Right kidney (tissue), 1 donor: Measurements from ENCODE around the gene TTC7B.

ENCODE experiments used
- DNase-seq: peaks from one replicate; pipeline ENCODE4 v3.0.0-alpha.2; 2016

Gene TTC7B

DNA sequence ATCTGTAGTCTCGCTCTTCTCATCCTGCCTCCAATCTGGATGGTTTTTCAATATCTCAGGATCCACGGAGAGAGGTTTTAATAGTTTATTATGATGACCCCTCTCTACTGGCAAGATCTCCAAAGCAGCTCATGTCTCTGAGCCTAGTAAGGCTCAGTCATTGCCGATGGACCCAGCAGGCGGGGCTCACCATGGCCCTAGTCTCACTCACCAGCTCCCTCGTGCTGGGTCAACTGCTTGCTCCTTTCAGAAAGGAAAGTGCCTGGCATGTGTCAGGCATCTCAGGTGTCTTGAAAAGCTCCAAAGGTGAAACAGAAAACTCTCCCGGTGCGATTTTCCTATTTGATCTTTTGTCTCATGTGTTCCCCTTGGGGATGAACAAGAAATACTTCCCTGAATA, 240.4 kb downstream of the TTC7B start:
- no peak for DNase-seq

DNA sequence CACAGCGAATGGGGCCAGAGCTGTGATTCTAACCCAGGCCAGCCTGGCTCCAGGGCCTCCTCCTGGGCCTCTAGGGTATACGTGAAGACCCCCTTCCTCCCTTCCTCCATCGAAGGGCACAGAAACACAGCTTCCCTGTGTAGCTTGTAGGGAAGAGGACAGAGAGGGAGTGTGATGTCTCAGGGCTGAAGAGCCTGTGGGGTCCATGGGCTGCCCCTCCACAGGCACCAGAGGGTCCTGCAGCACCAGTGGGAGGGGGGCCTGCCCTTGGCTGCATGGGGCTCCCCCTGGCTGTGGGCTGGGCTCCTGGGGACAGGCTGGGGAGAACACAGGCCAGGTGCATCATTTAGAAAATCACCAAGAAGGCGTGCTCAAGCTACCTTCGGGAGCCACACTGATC, 240.9 kb downstream of the TTC7B start:
- DNase-seq = no peak

DNA sequence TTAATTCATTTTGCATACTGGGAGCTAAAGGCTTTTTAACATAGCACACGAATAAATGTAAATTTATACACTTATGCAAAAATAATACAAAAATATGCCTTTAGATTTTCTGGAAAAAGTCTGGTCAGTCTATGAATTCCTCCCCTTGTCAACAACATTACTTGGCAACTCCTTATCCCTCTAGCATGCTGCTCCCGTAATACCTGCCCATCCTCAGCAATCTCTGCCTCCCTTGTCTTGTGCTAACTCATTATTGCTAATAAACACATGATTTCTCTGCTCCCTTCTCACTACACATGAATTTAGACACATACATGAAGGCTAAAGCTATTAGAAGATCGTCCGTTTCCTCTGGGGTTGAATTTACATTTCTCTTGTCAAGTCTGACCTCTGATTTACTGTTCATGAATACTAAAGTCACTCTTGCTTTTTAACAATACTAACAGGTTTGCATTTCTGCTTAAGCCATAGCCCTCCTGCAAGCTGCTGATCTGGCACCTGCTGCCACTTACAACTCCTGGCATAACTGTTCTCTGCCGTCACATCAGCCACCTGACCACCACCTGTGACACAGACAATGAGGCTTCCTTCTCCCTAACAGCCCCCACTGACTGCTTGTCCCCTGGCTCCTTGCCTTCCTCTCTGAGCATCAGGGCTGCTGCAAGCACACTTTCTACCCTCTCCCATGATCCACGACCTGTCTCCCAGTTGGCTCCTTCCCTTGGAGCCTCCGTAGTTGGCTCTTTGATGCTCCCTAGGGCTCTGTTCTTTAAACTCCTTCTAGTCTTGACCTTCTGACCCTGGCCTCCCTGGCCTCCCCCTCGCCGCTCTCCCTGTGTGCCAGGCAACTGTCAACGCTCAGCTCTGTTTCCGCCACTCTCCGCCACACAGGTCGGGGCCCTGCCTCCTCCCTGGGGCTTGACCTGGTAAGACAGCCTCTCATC, 241.8 kb downstream of the TTC7B start:
- no peak for DNase-seq

DNA sequence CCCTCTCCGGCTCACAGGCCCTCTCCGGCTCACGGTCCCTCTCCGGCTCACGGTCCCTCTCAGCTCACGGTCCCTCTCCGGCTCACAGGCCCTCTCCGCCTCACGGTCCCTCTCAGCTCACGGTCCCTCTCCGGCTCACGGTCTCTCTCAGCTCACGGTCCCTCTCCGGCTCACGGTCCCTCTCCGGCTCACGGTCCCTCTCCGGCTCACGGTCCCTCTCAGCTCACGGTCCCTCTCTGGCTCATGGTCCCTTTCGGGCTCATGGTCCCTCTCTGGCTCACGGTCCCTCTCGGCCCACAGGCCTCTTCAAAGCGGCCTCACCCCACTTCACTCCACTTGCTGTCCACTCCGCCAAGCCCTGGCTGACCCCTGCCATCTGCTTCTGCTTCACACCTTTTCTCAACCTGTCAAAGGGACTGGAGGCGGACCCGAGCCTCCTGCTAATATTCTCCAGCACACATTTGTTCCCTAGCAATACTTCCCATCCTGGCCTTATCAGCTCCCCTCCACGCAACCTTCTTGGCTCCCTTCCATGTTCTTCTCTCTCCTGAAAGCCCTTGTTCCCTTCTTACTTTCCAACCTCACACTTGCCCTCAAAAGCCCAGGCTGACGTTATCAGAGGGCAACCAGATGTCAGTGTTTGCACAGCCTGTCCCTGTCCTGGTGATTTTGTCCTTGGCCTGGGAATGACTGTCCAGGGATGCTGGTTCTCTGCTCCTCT, 242.7 kb downstream of the TTC7B start:
- no peak for DNase-seq

DNA sequence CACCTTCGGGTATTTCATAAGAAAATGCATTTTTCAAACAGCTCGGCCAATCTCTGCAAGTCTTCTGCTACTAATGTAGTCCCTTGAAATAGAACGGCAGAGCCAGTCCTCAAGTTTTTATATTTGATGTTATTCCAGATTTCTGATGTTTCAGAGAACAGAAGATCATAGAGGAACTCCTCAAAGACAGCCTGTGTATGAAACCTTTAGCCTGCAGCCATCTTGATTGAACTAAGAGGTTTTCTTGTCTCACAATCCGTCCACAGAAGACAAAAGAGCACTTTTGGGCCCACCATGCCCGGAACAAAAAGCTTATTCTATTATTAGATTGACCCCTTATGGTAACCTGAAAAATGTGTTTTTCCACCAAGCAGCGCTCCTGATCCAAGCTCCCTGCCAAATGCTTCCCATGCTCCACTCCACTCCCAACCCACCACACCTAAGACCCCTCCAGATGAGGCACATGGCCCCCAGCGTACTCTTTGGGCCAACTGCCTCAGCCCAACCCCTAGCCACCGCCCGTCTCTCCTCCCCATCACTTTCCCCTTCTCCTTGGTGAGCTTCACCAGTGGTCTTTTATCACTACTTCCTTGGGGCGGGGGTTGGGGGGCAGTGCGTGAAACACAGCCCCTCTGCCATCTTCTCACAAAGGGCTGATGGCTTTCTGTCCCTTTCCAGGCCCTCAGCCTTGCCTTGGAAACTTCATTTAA, 243.6 kb downstream of the TTC7B start:
- DNase-seq = no peak

DNA sequence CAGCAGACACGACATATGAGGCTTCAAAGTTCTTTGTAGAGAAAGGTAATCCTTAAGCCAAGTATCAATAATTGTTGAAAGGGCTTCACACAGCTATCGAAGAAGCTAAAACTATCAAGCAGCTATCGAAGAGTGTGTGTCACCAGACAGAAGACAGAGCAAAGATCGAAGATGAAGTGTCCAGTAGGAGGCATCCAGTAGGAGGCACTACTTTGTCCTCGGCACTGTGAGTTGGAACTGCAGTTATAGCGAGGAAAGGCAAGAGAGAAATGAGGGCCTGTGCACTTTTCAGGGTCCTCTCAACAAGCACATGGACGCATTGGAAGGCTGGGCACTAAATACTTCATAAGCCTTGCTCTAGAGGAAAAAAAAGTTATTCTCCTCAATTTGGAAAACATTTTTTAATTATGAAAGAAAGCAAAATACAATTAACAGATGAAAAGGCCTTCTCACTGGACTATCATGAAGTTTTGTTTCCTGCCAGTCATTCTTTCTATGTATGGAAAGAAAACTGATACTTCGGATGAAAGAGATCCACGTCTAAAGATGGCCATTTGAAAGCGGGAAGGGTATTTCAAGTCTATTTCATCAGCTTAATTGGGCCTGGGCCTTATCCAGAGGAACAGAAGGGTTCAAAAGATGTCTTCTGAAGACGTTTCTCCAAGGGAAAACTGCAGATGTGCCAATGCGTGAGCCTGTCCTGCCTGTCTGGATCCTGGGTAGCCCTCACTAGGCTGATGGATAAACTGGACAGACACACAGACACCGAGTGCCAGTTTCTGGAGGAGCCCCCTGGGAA, 244.9 kb downstream of the TTC7B start:
- DNase-seq = no peak

DNA sequence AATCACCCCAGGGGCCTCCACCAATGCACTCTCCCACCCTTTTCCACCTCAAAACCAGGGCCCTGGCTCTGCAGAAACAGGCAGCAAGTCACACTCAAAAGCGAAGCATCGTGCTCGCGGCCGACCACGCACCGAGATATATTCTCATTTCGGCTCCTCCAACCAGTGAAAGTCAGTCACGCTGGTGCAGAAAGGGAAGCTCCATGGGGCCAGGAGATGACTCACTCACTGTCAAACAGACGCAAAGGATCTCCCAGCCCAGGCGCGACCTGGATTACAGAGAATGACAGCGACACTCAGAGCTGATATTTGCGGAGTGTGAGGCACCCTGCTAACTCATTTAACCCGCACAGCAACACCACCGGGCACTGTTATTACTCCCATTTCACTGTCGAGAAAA, 245.8 kb downstream of the TTC7B start:
- DNase-seq = no peak

DNA sequence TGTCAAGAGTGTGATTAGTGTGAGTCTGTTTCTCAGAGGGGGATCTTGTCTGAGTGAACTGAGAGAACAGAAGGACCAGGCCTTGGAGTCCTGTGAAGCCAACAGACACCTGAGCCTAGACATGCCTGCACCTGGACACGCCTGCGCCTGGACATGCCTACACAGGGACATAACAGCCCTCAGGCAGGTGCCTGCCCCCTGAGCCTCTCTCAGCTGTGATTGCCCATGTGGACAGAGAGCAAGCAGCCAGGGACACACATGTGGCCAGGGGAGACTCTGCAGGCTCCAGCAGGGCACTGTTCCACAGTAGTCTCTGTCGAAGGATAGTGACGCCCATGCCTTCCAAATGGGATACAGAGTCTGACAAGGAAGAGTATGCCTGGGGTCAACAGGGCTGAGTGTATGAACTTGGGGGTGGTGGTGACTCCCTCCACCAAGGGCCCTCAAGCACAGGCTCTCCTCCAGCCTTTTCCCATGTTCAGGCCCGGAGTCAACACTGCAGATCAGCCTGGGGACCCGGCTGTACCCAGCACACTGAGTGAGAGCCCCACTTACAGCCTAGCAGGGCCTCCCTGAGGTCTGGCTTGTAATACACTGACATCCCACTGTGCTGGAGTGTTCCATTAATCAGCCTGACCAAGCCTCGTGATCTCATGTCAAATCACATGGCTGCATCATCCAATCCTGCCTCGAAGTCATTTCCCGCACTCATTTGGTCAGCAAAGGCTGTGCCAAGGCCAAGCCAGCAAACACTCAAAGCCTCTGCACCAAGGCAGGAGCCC, 246.4 kb downstream of the TTC7B start:
- no peak for DNase-seq

DNA sequence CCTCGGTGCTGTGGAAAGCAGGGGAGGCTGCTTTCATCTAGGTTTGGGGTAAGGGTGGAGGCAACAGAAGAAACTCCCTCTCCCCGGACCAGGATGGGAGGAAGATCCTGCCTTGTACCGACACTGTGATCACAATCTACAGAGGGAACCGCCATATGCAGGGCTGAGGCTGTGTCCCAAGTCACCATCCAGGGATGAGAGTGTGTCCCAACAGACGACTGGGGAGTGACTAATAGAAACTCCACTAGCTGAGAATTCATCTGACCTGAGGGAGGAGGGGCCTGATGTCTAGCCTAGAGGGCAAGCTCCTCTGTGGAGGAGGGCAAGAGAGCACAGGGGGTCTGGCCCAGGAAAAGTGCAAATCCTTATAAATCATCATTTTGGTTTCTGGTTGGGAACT, 247.0 kb downstream of the TTC7B start:
- DNase-seq = no peak

DNA sequence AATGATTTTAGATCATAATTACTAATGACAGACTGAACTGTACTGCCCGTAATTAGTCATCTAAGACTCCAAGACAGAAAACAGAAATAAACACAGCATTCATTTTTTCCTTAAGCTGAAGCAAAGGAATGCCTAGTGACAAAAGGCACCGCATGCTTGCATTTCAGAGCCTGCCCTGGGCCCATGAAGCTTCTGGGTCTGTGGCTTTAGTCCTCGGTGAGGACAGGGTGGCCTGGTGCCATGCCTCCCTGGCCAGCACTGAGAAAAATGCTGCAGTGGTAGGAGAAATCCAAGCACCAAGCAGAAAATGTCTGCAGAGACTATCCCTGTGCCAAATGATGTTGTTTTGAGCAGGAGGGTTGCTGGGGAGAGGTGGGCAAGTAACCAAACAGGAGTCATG, 247.8 kb downstream of the TTC7B start:
- no peak for DNase-seq

DNA sequence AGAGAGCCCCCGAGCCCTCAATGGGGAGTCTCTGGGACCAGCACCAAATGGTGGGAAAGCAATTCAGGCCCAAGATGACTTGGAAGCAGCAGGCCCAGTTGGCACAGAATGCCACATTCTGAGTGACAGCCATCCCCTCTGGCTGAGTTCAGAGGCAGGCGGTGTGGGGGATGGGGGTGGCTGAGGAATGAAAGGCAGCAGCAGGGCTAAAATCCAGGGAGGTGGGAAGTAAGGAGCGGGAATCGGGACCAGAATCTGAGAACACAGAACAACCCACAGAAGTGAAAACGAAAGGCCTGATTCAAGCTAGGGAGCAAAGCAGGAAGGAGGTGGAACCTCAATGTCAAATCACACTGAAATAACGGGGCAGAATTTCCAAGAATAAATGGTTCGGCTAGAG, 248.2 kb downstream of the TTC7B start:
- no peak for DNase-seq

DNA sequence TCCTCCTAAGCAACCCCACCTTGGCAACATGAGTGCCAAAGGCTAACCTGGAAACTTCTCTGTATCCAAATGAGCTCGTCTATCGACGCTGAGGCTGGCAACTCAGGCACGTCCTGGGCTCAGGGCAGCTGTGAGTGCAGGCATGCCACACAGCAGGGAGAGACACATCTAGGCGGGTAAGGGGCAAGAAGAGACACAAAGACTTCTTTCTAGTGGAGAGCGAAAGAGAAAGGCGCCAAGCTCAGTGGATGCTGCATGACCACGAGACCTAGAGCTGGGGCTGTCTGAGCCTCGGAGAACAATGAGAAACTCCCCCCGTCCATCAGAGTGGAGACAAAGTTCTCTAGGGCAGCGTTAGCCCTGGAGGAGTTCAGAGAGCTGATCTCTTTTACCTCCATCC, 249.0 kb downstream of the TTC7B start:
- no peak for DNase-seq

DNA sequence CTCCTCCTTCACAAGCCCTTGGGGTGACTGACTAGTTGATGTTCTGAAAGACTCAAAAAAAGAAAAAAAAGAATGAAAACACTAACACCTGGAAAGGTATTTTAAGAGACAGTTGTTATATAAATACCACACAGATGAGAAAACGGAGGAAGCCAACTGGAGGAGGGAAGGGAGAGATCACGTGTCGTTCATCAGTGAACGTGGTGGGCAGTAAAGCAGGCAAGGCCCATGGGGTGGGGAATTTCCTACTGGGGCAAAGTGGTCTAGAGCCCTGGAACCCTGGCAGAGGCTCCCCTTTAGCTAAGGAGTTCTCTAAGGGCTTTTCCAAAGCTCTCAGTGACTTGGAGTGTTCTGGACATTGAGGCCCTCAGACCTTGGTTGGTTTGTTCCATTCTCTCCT, 249.7 kb downstream of the TTC7B start:
- no peak for DNase-seq

DNA sequence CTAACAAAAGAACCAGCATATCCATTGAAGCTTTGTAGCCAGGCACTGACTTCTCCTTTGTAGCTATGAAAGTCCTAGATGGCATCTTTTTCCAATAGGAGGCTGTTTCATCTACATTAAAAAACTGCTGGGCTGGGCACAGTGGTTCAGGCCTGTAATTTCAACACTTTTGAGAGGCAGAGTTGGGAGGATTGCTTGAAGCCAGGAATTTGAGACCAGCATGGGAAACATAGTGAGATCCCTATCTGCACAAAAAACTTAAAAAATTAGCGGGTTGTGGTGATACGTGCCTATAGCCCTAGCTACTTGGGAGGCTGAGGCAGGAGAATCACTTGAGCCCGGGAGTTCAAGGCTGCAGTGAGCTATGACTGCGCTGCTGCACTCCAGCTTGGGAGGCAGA, 251.7 kb downstream of the TTC7B start:
- no peak for DNase-seq

DNA sequence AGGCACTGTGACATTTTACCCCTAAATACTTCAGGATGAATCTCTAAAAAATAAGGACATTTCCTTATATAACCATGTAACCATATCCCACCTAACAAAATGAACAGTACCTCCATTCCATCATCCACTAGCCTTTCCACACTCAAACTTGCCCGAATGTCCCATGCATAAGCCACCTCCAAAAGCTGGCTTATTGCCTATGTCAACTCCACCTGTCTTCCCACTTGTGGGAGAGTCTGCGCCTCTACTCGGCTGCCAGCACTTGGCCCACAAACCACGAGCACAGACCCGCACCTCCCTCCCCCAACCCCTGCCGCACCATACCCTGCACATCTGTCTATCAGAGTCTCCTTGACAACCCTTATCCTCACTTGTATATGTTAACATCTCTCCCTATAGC, 253.6 kb downstream of the TTC7B start:
- DNase-seq = no peak

DNA sequence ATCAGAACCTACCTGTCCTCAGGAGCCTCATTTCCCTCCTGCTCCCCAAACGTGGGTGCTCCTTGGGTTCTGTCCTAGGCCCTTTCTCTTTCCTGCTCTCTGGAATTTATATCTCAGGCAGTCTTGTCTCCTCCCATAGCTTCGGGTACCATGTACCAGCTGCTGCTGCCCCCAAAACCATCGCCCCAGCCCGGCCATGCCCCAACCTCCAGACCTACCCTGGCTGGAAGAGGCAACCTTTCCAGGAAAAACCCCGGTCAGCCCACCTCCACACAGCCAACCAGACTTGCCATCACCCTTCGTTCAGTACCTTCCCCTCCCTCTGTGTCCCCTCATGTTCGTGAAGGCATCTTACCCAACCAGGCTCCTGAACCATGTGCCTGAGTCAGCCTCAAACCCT, 254.3 kb downstream of the TTC7B start:
- no peak for DNase-seq

DNA sequence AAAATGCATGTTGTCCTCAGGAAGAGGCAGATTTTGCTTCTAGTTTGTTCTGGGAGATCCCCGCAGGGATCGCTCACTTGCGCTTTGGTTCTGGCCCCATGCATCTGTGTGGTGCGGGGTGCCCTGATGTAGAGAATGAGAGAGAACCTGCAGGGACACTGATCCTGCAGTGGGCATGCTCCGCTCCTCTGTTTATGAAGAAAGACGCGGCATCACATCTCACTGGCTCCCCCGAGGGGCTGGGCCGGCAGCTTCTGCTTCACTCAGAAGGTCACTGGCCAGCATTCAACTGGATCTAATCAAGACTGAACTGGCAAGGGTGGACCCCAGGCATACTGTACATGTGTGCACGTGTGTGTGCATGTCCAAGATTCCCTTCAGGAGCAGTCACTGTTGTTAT, 255.2 kb downstream of the TTC7B start:
- no peak for DNase-seq

DNA sequence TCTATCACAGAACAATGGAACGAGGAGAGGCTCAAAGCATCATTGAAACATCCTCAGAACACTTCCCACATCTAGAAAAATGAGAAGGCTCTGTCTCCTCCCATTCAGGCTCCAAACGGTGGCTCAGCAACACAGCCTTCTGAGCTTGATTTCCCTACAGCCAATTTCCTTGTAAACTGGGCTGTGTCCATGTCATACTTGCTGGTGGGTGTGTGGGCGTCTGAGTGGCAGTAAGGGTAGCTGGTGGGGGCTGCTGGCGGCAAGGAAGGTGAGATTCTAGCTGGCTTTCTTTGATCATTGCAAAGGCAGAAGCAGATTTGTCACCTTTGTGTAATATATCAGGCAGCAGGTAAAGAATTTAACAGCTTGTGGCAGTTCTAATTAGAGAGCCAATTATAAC, 255.7 kb downstream of the TTC7B start:
- no peak for DNase-seq

DNA sequence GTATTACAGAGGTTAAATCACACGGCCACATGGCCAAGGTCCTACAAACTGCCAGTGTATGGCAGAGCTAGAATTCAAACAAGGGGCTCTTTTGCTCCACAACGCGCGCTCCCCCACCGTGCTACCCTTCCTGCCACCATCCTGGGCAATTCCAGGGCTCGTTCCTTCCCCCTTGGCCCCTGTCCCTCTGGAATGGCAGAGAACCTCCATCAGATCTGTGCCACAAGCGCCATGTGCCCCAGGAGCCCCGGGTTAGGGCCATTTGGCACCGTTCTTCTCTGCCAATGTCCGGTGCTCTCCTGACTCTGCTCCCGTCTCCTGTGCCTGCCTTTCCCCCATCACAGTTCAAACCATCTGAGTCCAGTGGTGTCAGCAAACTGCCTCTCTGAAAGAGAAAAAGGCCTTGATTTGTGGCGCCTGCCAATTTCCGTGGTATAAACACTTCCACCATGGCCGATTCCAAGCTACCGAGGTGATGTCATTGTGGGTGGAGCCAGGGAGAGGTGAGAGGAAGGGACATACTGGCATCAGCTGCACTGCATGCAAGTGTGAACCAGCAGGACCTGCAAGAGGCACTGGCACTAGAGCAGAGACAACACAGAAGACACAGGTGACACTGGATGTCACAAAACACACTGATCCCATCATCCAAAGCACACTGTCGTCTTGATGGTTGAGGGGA, 256.3 kb downstream of the TTC7B start:
- DNase-seq = no peak

DNA sequence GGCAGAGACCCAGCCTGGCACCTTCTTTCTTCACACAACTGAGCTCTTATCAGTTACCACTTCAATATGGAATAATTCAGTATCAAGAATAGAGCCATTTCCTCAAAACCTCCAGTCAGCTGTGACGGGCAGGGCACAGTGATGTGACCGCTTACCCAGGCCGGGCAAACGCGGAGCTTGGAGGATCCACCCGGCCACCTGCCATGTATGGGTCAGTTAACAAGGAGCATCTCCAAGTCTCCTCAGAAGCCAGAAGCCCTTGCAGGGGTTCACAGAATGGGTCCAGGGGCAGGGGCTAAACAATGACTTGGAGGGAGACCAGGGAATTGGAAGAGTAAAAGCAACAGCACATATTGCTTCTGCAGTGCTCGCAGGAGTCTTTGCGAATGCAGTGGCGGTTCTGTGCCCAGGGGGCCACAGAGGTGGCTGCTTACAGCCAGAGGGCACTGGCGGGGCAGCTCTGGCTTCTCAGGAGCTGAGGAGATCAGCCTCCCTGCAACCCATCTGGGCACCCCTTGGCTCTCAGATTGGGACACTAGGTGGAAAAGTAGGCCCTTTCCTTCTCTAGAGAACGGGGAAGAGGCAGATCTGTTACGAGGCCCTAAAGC, 257.1 kb downstream of the TTC7B start:
- DNase-seq = no peak
